GM10248 (cell line): Measurements from ENCODE around the gene VWC2.

Experiments
- CTCF ChIA-PET: fragments of 300-600 bp; sonication (Branson Sonifier 250); formaldehyde crosslinking; extraction: SDS; loops from one replicate; lab custom pipeline; 2021; ENCODE audit warnings: antibody characterized with exemption; lab: Yijun Ruan, JAX
- POLR2A ChIA-PET: fragments of 350-650 bp; sonication (Branson Sonifier 250); formaldehyde crosslinking; extraction: SDS; loops from one replicate; lab custom pipeline; 2020; ENCODE audit warnings: antibody characterized with exemption; lab: Yijun Ruan, JAX
- DNase-seq: peaks from one replicate; pipeline ENCODE4 v3.0.0; 2012; ENCODE audit errors: extremely low spot score
- TF ChIP-seq, protein P1 (sequence below): IDR thresholded peaks from 2 replicates; pipeline ENCODE4 v1.5.1; 2012; ENCODE audit warnings: mild to moderate bottlenecking, low read depth; ENCODE audit errors: extremely low read depth, missing control alignments, control extremely low read depth

VWC2 gene

DNA sequence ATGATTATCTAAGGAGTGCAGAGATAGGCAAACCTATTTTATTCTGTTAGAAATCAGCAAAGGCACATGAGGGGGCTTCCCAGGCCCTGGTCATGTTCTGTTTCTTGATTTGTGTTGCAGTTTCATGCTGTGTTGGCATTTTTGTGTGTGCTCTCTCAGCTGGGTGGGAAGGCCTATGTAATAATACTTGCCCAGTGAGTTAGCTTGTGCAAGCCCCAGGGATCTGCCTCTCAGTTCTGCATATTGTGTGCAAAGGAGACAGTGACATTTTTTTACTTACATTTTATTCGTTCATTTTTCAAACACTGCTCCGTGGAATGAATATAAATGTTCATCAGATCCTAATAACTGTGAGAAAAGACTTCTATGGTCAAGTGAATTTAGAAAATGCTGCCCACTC, 119.0 kb downstream of the VWC2 start:
- ChIA-PET CTCF (no interaction called here), POLR2A (no interaction called here)
- DNase-seq, result no peak
- TF ChIP-seq, protein P1, sequence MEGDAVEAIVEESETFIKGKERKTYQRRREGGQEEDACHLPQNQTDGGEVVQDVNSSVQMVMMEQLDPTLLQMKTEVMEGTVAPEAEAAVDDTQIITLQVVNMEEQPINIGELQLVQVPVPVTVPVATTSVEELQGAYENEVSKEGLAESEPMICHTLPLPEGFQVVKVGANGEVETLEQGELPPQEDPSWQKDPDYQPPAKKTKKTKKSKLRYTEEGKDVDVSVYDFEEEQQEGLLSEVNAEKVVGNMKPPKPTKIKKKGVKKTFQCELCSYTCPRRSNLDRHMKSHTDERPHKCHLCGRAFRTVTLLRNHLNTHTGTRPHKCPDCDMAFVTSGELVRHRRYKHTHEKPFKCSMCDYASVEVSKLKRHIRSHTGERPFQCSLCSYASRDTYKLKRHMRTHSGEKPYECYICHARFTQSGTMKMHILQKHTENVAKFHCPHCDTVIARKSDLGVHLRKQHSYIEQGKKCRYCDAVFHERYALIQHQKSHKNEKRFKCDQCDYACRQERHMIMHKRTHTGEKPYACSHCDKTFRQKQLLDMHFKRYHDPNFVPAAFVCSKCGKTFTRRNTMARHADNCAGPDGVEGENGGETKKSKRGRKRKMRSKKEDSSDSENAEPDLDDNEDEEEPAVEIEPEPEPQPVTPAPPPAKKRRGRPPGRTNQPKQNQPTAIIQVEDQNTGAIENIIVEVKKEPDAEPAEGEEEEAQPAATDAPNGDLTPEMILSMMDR, result no peak

DNA sequence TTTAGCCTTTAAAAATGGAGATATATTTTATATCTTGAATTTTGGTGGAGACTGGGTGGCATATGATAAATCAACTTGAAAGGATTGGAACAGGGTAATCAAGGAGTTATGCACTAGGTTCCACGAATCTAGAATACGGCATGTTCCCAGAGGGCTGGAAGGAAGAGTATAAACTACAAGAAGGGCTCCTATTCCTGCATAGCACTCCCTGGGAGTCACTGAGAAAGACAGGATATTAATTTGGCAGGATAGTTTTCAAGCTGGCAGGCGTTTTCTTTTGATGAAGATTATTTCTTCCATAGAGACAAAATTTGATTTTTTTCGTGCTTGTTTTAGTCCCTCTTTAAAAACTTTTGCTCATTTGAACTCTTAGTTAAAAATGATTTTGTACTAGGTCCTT, 119.7 kb downstream of the VWC2 start:
- CTCF ChIA-PET, result no interaction called here
- POLR2A ChIA-PET, result no interaction called here
- no peak for DNase-seq
- TF ChIP-seq, protein P1, result no peak

DNA sequence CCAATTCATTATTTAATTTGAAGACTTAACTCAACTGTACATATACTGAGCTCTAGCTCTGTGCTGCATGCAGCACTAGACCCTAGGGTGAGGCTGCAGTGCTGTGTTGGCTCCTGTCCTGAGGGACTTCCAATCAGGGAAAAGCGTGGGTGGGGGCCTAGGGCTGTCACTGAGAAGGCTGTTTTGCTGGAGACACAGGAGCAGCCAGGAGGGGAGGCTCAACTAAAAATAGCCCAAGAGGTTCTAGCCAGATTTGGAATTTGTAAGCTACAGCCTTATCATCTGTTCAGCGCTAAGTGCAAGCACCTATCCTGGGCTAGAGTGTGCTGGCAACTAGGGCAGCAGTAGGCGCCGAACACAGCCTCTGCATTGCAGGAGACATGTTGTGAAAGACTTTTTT, 121.1 kb downstream of the VWC2 start:
- ChIA-PET POLR2A (no interaction called here), CTCF (no interaction called here)
- TF ChIP-seq, protein P1, result no peak
- DNase-seq, result no peak

DNA sequence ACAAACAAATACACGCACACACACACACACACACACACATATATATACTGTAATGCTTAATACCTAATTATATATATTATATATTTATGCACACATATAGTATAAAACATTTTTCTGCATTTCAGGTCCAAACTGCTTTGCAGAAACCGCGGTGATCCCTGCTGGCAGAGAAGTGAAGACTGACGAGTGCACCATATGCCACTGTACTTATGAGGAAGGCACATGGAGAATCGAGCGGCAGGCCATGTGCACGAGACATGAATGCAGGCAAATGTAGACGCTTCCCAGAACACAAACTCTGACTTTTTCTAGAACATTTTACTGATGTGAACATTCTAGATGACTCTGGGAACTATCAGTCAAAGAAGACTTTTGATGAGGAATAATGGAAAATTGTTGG, 138.5 kb downstream of the VWC2 start:
- DNase-seq, result no peak
- ChIA-PET CTCF (no interaction called here), POLR2A (no interaction called here)
- TF ChIP-seq, protein P1, result no peak

DNA sequence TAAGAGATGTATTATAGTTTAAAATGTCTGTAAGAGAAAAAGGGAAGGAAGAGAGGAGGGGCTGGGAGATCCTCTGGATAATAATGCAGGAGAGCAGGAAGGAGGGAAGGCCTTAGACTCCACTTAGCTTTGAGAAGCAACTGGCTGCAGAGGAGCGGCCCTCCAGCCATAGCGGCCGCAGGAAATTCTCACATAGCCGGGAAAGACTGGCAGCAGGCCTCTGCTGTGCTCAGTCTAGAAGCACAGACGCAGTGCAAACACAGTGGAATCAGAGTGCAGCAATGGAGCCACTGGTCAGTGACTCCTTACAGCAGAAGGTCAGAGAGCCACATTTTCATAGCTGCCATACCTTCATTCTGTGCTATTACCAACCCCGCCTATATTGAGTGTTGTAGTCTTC, 153.3 kb downstream of the VWC2 start:
- POLR2A ChIA-PET, result no interaction called here
- no peak for DNase-seq

DNA sequence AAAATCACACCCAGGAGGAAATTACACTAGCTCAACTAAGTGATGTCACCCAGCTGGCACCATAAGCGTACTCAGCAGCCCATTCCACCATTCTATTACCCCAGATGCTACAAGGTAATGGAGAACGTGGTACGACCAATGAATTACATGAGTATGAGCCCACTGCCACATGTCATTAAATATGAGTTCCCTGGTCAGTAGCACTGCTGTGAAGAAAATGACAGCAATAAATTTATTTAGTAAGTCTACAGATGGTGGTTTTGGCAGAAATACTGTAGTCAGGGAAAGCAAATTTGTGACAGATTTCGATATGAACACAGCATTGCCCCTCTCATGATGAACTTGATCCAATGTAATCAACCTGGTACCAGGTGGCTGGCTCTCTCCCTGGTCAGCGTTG, 154.2 kb downstream of the VWC2 start:
- ChIA-PET POLR2A (no interaction called here), CTCF (no interaction called here)
- TF ChIP-seq, protein P1, result no peak
- DNase-seq, result no peak

More for the DNA sequence above, 153.3 kb downstream of the VWC2 start:
- CTCF ChIA-PET, result no interaction called here
- TF ChIP-seq, protein P1, result no peak

DNA sequence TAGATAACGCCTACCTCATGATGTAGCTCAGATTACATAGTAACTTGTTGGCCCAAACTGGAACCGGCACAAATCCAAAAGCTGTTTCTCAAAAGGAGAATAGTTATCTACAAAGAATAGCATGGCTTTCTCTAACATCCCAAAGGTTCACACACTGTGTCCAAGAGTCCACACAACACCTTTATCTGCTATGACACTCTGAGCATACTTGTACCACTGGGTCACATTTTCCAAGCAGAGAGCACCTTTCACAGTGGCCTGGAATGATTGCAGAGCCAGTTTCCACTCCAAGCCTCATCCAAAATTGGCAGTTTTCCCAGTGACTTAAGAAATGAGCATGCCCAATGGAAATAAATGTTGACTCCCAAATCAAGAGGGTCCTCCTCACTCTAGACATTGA, 155.3 kb downstream of the VWC2 start:
- ChIA-PET POLR2A (no interaction called here), CTCF (no interaction called here)
- DNase-seq, result no peak
- TF ChIP-seq, protein P1, result no peak
